Measurements from ENCODE around the gene IL17D.

DNA sequence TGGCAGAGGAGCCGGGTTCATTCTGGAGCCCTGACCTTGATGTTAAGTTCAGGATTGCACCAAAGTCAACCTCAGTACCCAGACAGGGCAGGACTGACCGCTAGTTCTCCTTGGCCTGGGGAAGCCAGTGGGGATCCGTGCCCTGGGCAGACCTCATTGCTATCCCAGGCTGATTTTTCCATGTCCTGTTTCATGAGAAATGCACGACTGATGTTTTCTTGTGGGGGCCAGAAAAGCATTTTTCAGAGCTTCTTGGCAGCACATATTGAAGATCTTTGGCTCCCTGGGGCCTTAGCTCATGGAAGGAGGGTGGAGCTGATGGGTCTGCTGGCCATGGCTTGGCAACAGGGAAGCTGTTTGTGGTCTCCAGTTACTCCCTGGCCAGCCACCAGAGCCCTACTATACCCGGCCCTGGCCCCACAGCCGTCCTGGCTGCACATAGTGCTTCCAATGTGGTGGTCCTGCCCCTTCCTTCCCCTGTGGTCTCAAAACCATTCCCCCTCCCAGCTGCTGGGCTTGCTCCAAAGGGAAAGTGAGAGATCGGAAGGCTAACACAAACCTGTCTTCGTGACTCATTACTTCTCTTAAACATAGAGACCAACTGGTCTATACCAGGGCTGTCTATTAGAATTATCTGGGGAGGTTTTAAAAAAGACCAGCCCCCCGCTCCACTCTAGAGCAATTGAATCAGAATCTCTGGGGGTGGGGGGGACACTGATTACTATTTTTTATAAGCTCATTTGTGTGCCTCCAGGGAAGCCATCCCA, 11.2 kb downstream of the IL17D start:
- TF ChIP-seq POLR2A (IDR thresholded peaks at IDR 0.05) (no peak), EP300 (IDR thresholded peaks at IDR 0.05) (no peak), POLR2AphosphoS5 (IDR thresholded peaks at IDR 0.05) (peak; percentile 28)
- TF ChIP-seq, protein P1, sequence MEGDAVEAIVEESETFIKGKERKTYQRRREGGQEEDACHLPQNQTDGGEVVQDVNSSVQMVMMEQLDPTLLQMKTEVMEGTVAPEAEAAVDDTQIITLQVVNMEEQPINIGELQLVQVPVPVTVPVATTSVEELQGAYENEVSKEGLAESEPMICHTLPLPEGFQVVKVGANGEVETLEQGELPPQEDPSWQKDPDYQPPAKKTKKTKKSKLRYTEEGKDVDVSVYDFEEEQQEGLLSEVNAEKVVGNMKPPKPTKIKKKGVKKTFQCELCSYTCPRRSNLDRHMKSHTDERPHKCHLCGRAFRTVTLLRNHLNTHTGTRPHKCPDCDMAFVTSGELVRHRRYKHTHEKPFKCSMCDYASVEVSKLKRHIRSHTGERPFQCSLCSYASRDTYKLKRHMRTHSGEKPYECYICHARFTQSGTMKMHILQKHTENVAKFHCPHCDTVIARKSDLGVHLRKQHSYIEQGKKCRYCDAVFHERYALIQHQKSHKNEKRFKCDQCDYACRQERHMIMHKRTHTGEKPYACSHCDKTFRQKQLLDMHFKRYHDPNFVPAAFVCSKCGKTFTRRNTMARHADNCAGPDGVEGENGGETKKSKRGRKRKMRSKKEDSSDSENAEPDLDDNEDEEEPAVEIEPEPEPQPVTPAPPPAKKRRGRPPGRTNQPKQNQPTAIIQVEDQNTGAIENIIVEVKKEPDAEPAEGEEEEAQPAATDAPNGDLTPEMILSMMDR (IDR thresholded peaks at IDR 0.05): no peak
